CD14-positive monocyte (primary cell): Measurements from ENCODE around the gene DVL3. TPM values are rescaled to one million over a fixed set of nuclear protein-coding genes. Genes with fewer than 3 reads are reported as not detected.

Experiments used
- DNase-seq, 3 donors: peaks; one replicate each; pipeline ENCODE4 v3.0.0-alpha.2; 2011 to 2022
- H2AFZ ChIP-seq: 2 replicates; pipeline ENCODE4 v1.6.0; 2012; ENCODE audit warnings: mild to moderate bottlenecking, low read depth, low read length, inconsistent platforms; ENCODE audit not compliant: insufficient read depth, poor library complexity, severe bottlenecking
- H3K27ac ChIP-seq, 2 donors: 1 replicate in 1 of 2; 2 replicates in 1 of 2; pipeline ENCODE4 v1.5.1; 2012 to 2013; ENCODE audit warnings: low read length in 2 of 2, control low read depth in 1 of 2, inconsistent platforms in 1 of 2, low read depth in 1 of 2, mild to moderate bottlenecking in 1 of 2
- H3K27me3 ChIP-seq, 2 donors: one replicate each; pipeline versions ENCODE4 v1.6.0 to v1.6.1; 2011 to 2013; ENCODE audit warnings: low read length in 2 of 2; ENCODE audit not compliant: control insufficient read depth in 2 of 2, insufficient read depth in 2 of 2
- H3K36me3 ChIP-seq, 2 donors: replicated peaks in 1 of 2; 1 replicate in 1 of 2; 2 replicates in 1 of 2; pipeline versions ENCODE4 v1.5.1 to v1.6.1; 2012 to 2013; ENCODE audit warnings: low read length in 2 of 2, control low read depth in 1 of 2, inconsistent platforms in 1 of 2, mild to moderate bottlenecking in 1 of 2; ENCODE audit not compliant: insufficient read depth in 2 of 2, control insufficient read depth in 1 of 2
- H3K4me1 ChIP-seq, 2 donors: 1 replicate in 1 of 2; 2 replicates in 1 of 2; pipeline versions ENCODE4 v1.5.1 to v1.6.1; 2012 to 2013; ENCODE audit warnings: low read length in 2 of 2, control low read depth in 1 of 2, inconsistent platforms in 1 of 2, mild to moderate bottlenecking in 1 of 2, moderate library complexity in 1 of 2; ENCODE audit not compliant: insufficient read depth in 2 of 2, control insufficient read depth in 1 of 2
- H3K4me2 ChIP-seq: replicated peaks from 2 replicates; pipeline ENCODE3; 2012; ENCODE audit warnings: low read length, moderate library complexity, mild to moderate bottlenecking; ENCODE audit not compliant: poor library complexity, severe bottlenecking; ENCODE audit errors: extremely low read depth
- H3K4me3 ChIP-seq, 3 experiments: fragments of 200-600 bp in 1 of 3; sonication (generic) in 1 of 3; replicated peaks in 1 of 3; 1 replicate in 2 of 3; 2 replicates in 1 of 3; pipeline ENCODE4 v1.5.1; 2011 to 2013; ENCODE audit warnings: low read length in 3 of 3, mild to moderate bottlenecking in 3 of 3, control low read depth in 2 of 3, low read depth in 2 of 3, inconsistent platforms in 1 of 3, moderate library complexity in 1 of 3
- H3K79me2 ChIP-seq: 2 replicates; pipeline ENCODE4 v1.6.0; 2012; ENCODE audit warnings: mild to moderate bottlenecking, control low read depth, inconsistent platforms, low read length, moderate library complexity; ENCODE audit not compliant: insufficient read depth
- H3K9ac ChIP-seq: 2 replicates; pipeline ENCODE4 v1.6.0; 2017; ENCODE audit warnings: low read length, mild to moderate bottlenecking; ENCODE audit not compliant: insufficient read depth, poor library complexity, severe bottlenecking
- H3K9me3 ChIP-seq, 2 donors: replicated peaks in 1 of 2; 1 replicate in 1 of 2; 2 replicates in 1 of 2; pipeline versions ENCODE4 v1.5.1 to v1.6.1; 2012 to 2013; ENCODE audit warnings: low read length in 2 of 2, control low read depth in 1 of 2; ENCODE audit not compliant: control insufficient read depth in 1 of 2, insufficient read depth in 1 of 2
- H4K20me1 ChIP-seq: 2 replicates; pipeline ENCODE4 v1.6.0; 2012; ENCODE audit warnings: mild to moderate bottlenecking, low read length, control low read depth, moderate library complexity; ENCODE audit not compliant: insufficient read depth
- H3K27ac Mint-ChIP-seq, 7 donors: one replicate each; pipeline ENCODE4 v1.8.0; 2020; ENCODE audit warnings: mild to moderate bottlenecking in 7 of 7, mixed read lengths in 7 of 7, moderate library complexity in 6 of 7, inconsistent platforms in 2 of 7
- H3K27me3 Mint-ChIP-seq, 3 donors: one replicate each; pipeline ENCODE4 v1.8.0; 2021 to 2022; ENCODE audit warnings: low read depth in 3 of 3, mild to moderate bottlenecking in 3 of 3, mixed read lengths in 3 of 3, moderate library complexity in 3 of 3, inconsistent platforms in 1 of 3
- H3K36me3 Mint-ChIP-seq, 2 donors: one replicate each; pipeline ENCODE4 v1.8.0; 2020; ENCODE audit warnings: mixed read lengths in 2 of 2, inconsistent platforms in 1 of 2, mild to moderate bottlenecking in 1 of 2
- H3K4me1 Mint-ChIP-seq: one replicate; pipeline ENCODE4 v1.8.0; 2020; ENCODE audit warnings: mild to moderate bottlenecking, mixed read lengths
- H3K4me3 Mint-ChIP-seq, 2 donors: one replicate each; pipeline ENCODE4 v1.8.0; 2020; ENCODE audit warnings: mild to moderate bottlenecking in 2 of 2, mixed read lengths in 2 of 2, moderate library complexity in 1 of 2
- H3K9me3 Mint-ChIP-seq, 7 donors: one replicate each; pipeline ENCODE4 v1.8.0; 2020 to 2022; ENCODE audit warnings: mixed read lengths in 7 of 7, mild to moderate bottlenecking in 6 of 7, moderate library complexity in 6 of 7, inconsistent platforms in 2 of 7
- CTCF ChIP-seq: fragments of 200-600 bp; IDR thresholded peaks from one replicate; pipeline ENCODE4 v1.8.0; 2022; ENCODE audit warnings: antibody characterized with exemption, mild to moderate bottlenecking
- WGBS: methylation state at CpG from one replicate; pipeline ENCODE4 v1.1.5; 2013; ENCODE audit warnings: missing lambda C conversion rate; ENCODE audit not compliant: insufficient coverage; 5-methylcytosine and 5-hydroxymethylcytosine counted together
- intact Hi-C, 2 donors: fragments of 100-400 bp; cut with micrococcal nuclease; formaldehyde crosslinking; loops; one replicate each; pipeline versions ENCODE4 v1.15.0 to v1.15.1; 2023
- polyA plus RNA-seq, 3 donors: library from polyadenylated mRNA; depleted of rRNA in 1 of 3; unstranded in 2 of 3; stranded (reverse) in 1 of 3; fragments of 300-500 nt in 2 of 3; fragments of >200 nt in 1 of 3; fragmentation: Illumina TruSeq in 2 of 3; gene quantifications; 1 replicate in 2 of 3; 2 replicates in 1 of 3; pipeline ENCODE4 v1.2.3, GENCODE V29; 2012 to 2021

DVL3 gene
- polyA plus RNA-seq, 3 donors, result 4.5 to 42.1 (median 9.4) TPM

- Histone ChIP-seq H3K9ac (no peak overlapping the region), H3K79me2 (peaks cover 39% of the 10 kb centered on the region), H2AFZ (no peak overlapping the region), H3K4me2 (no peak overlapping the region), H3K27me3 (no peaks in the 10 kb centered on the region), H3K27ac (no peak overlapping the region), H3K4me3 (no peak overlapping the region), H4K20me1 (peaks cover 46% of the 10 kb centered on the region), H3K4me1 (peaks cover 17 to 25% of the 10 kb centered on the region in 2 donors), H3K9me3 (no peaks in the 10 kb centered on the region), H3K36me3 (peaks cover 68 to 73% of the 10 kb centered on the region in 2 donors)
- DNase-seq, result no peak
- H3K9me3 Mint-ChIP-seq, result no peaks in the 10 kb centered on the region
- TF ChIP-seq CTCF, result no peak
- WGBS, result 98% methylated on average over 13 of the region's 17 CpGs
- peaks cover 75 to 77% of the 10 kb centered on the region in 2 donors for H3K36me3 Mint-ChIP-seq
- no peaks in the 10 kb centered on the region for H3K27me3 Mint-ChIP-seq
- H3K4me1 Mint-ChIP-seq, result peaks cover 23% of the 10 kb centered on the region
- H3K4me3 Mint-ChIP-seq, result no peak overlapping the region
- peak overlapping the region in 1 of 7 donors; percentile 43 for H3K27ac Mint-ChIP-seq
- intact Hi-C loops, result loop anchor here (5.0 kb wide), 2 partner anchors 56 to 59 kb away; partner anchors contain the start of genes ALG3 (in 2 of the 2) and EEF1AKMT4 (in 2 of the 2)
Observed at GRCh38 chr3:184188080-184188479, 32.9 kb downstream of the DVL3 start.

GRCh38 chr3:184189421-184189820 is 34.2 kb downstream of the DVL3 start:
- H2AFZ ChIP-seq, result no peak overlapping the region
- H3K36me3 Mint-ChIP-seq, result peaks cover 75 to 77% of the 10 kb centered on the region in 2 donors
- no peaks in the 10 kb centered on the region for H3K27me3 ChIP-seq
- no peaks in the 10 kb centered on the region for H3K9me3 ChIP-seq
- peaks cover 17 to 25% of the 10 kb centered on the region in 2 donors for H3K4me1 ChIP-seq
- intact Hi-C loops, result loop anchor here (5.0 kb wide), 2 partner anchors 57 to 58 kb away; partner anchors contain the start of genes ALG3 (in 2 of the 2) and EEF1AKMT4 (in 2 of the 2)
- no peak overlapping the region for H3K4me2 ChIP-seq
- no peak for DNase-seq
- no peaks in the 10 kb centered on the region for H3K27me3 Mint-ChIP-seq
- peaks cover 23% of the 10 kb centered on the region for H3K4me1 Mint-ChIP-seq
- H3K36me3 ChIP-seq, result peaks cover 70 to 73% of the 10 kb centered on the region in 2 donors
- H3K79me2 ChIP-seq, result peaks cover 39% of the 10 kb centered on the region
- peaks cover 49% of the 10 kb centered on the region for H4K20me1 ChIP-seq
- no peak overlapping the region for H3K4me3 Mint-ChIP-seq
- no peak overlapping the region for H3K9ac ChIP-seq
- no peak overlapping the region for H3K27ac ChIP-seq
- no peak overlapping the region for H3K4me3 ChIP-seq
- no peak for TF ChIP-seq CTCF
- no peaks in the 10 kb centered on the region for H3K9me3 Mint-ChIP-seq
- no peak overlapping the region for H3K27ac Mint-ChIP-seq
- 98% methylated on average over 12 of the region's 13 CpGs for WGBS
